Jurkat, Clone E6-1 (cell line): Measurements from ENCODE around the gene SIGLEC11.

Source experiments
- DNase-seq: peaks from one replicate; pipeline ENCODE4 v3.0.0-alpha.2; 2011; ENCODE audit warnings: low read depth, low spot score
- H3K4me3 ChIP-seq: 2 replicates; pipeline ENCODE4 v1.5.1; 2011; ENCODE audit warnings: mild to moderate bottlenecking, low read length, control low read depth, moderate library complexity

The SIGLEC11 gene

DNA sequence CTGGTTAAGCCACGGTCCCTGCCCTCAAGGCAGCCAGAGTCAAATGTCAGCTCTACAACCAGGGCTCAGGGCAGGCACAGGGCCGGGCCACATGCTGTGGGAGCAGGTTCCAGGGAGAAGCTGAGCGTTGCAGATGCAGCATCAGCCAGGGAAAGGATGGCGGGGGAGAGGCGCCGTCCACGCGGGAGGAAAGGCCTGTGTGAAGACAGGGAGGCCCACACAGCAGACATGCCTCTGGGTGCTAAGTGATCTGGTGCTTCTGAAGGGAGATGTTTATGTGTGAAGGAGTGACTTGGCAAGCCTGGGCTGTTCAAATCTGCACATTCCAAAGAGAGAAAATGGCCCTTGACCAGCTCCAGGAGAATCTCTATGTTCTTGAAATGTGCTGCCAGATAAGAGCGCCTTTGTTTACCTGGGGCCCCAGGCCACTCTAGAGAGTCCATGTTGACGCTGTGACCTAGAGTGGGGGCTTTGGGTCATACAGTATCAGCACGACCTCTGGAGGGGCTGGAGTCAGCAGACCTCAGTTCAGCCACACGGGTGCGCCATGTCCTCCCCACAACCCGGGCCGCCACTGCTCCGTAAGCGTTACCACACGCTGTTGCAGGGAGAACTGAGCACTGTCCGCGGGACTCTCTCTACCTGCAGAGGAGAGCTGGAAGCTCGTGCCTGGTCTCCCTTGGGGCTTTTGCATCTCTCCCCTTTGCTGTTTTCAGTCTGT, 47.8 kb downstream of the SIGLEC11 start:
- no peak for DNase-seq
- no peak overlapping the region for H3K4me3 ChIP-seq

DNA sequence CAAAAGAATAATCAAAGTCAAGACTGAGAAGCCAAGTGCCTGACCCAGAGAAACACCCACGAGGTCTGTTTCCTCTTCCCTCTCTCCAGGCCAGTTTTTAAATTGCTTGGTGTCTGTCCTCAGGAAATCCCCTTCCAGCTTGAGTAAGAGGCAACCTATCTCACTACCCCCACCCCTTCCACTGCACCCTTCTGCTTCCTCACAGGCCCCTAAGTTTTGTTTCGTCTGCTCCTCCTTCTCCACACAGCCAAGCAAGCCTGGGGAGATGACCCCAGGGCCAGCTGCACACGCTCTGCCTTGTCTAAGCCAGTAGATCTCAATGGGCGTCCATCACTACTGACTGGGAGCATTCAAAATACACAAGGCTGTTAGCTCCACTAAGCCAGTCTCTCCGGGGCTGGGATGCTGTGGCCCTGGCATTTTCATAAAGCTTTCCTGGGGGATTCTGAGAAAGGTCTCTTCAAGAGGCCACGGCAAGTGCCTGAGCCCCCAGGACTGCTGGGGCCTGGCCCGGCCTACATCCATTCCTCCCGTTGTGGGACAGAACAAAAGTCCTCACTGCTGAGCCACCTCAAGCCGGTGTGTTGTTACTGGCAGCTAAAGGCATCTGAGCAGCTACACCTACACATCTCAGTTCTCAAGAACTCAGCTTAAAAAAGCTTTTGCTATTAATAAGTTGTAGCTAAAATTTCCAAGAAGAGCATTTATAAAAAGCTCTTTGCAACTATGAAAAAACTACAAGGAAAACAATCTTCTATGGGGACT, 49.4 kb downstream of the SIGLEC11 start:
- no peak for DNase-seq
- no peak overlapping the region for H3K4me3 ChIP-seq

DNA sequence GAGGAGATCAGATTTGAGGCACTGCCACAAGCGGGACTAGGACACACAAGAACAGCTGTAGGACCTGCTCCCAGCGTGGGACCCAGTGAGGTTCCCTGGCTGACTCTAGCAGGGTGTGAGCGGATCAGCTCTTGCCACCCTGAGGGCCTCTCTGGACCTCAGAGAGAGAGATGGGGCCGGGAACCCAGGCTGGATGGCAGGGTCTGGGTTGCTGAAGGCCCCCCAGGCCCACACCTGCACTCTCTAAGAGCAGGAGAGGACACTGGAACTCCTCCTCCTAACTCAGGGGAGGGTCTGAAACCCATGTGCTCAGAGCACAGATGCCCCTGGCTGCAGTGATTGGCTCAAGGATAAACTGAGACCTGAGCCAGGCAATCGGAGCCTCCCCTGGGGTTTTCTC, 50.8 kb downstream of the SIGLEC11 start:
- DNase-seq: no peak
- no peak overlapping the region for H3K4me3 ChIP-seq

DNA sequence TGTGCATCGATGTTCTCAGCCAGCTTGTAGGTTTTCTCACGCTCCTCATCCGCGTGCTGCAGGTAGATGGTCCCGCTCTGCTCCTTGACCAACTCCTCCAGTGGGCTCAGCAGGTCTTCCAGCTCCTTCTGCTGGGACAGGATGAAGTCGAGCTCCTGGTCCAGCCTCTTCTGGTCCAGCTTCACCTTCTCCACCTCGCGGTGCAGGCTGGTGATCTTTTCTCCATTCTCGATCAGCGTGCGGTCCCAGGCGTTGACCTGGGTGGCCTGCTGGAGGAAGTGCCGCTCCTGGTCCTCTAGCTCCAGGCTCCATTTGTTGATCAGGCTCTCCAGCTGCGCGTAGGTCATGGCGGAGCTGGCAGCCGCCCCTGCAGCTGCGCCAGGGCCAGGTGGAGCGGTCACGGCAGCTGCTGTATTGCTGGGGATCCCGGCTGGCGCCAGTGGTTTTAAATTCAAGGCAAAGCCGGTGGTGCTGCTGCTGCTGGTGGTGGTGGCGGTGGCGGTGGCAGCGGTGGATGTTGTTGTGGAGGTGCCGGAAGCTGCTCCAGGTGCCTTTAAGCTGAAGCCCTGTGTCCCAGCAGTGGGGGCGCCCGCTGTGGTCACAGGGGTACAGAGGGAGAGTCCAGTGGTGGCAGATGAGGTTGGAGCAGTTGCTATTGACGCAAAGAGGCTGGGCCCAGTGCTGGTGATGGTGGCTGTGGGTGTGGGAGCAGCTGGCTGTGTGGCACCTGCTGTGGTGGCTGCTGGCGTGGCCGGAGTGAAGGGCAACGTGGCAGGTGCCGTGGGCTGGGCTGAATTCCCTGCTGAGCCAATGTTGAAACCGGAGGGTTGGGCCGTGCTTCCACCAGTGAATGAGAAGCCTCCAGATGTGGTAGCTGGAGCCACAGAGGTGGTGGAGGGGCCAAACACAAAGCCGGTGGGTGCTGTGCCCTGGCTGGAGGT, 52.2 kb downstream of the SIGLEC11 start:
- no peak overlapping the region for H3K4me3 ChIP-seq
- no peak for DNase-seq

DNA sequence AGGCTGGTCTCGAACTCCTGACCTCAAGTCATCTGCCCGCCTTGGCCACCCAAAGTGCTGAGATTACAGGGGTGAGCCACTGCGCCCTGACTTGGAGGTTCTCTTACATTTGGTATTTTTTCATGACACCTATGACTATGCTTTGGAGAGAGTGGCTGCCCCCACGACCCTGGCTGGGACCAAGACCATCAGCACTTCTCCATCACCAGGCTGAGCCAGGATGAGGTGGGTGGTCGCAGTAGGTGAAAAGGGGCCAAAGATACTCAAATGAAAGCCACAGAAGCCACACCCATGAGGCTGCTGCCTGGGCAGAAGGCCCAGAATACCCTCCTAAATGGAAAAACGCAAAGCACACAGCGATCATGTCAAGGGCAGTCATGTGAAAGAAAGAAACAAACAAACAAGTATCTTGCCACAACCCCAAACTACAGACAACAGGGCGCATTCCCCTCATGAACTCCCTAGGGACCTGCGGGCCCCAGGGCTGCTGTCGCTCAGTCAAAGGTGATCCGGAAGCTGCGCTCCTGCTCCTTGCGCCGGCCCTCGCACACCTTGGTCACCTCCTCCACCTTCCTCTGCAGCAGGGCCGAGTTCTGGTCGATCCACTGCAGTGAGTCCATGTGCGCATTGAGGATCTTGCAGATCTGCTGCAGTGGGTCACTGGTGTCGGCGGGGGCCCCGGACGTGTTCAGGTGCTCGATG, 53.1 kb downstream of the SIGLEC11 start:
- no peak for DNase-seq
- H3K4me3 ChIP-seq: no peak overlapping the region

DNA sequence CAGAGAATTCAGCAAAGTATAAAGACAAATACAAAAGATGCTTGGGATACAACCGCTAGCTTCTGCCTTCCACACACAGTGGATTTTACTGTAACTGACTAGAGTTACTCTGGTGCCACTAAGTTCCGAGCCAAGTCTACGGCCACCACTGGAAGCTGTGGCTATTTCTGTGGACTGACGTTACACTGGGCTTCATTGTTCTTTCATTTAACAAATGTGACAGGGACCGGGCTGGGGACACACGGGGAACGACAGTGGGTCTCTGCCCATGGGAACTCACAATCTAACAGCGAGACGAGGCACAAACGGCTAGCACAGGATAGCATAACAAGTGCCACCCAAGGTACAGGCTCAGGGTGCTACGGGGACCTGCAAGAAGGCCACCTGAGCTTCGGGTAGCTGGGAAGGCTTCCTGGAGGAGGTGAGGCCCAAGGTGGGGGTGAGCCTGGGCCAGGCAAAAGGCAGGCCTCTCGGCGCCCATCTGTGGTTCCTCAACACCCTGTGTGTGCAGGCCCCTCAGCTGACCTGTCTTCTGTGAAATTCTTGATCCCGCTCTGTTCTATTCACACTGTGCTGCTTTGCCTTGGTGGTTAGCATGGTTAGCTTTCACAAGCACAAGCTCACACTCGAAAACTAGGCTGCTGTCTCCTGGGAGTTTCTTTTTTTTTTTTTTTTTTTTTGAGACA, 54.0 kb downstream of the SIGLEC11 start:
- no peak for DNase-seq

DNA sequence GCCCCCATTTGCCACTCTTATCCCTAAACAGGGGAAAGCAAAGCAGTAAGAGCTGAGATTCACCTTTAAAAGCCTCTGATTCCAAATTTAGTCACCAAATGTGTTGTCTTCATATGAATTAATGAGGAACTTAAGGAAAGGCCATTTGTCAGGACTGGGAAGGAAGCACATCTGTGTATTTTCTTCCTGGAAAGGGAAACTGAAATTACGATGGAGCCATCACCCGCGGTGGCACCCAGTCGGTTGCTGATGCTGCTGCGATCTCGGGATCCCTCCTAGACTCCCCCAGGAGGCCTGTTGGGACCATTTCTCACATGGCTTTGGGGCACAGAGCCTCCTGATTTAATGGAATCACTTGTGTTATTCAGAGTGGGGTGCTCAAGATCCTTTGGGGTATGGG, 56.8 kb downstream of the SIGLEC11 start:
- DNase-seq: no peak

More for the DNA sequence above, 54.0 kb downstream of the SIGLEC11 start:
- H3K4me3 ChIP-seq: no peak overlapping the region

More for the DNA sequence above, 56.8 kb downstream of the SIGLEC11 start:
- H3K4me3 ChIP-seq: no peak overlapping the region
